Measurements from ENCODE around the gene WDR37. TPM values are rescaled to one million over a fixed set of nuclear protein-coding genes. Genes with fewer than 3 reads are reported as not detected.

Gene WDR37
- total and polyA plus RNA-seq, 10 donors = 8.4 to 60.6 (median 33.9) TPM

DNA sequence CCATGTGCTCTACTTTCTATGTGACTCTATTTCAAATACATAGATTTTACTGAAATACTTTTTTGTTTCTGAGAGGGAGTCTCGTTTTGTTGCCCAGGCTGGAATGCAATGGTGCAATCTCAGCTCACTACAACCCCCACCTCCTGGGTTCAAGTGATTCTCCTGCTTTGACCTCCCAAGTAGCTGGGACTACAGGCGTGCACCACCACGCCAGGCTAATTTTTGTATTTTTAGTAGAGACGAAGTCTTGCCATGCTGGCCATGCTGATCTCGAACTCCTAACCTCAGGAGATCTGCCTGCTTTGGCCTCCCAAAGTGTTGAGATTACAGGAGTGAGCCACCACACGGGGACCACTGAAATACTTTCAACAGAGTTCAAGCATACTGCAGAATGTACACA lies 10.8 kb upstream of the WDR37 start:
- intact Hi-C loops (cut with DNase I; ENCODE audit: low total_unique reads) = no loop called here
- H3K27me3 ChIP-seq (replicated peaks in 1 of 7) = no peaks in the 10 kb centered on the region
- WGBS, 5 donors = 73 to 87% (median 80%) methylated on average over 6 of the region's 6 CpGs
- H3K4me3 ChIP-seq = peak overlapping the region in 1 of 8 donors; percentile 64
- no peaks in the 10 kb centered on the region for H3K9me3 ChIP-seq
- peaks cover 32 to 78% (median 62%) of the 10 kb centered on the region in 6 donors for H3K4me1 ChIP-seq
- H3K36me3 ChIP-seq = peaks cover 0 to 31% (median 23%) of the 10 kb centered on the region in 6 donors
- peak overlapping the region in 7 of 8 donors; percentile 92 to 97 (median 94) for H3K27ac ChIP-seq
- no peak for DNase-seq
- TF ChIP-seq POLR2A (IDR thresholded peaks at IDR 0.05) (no peak), POLR2AphosphoS5 (IDR thresholded peaks at IDR 0.05) (no peak)
- TF ChIP-seq, protein P1, sequence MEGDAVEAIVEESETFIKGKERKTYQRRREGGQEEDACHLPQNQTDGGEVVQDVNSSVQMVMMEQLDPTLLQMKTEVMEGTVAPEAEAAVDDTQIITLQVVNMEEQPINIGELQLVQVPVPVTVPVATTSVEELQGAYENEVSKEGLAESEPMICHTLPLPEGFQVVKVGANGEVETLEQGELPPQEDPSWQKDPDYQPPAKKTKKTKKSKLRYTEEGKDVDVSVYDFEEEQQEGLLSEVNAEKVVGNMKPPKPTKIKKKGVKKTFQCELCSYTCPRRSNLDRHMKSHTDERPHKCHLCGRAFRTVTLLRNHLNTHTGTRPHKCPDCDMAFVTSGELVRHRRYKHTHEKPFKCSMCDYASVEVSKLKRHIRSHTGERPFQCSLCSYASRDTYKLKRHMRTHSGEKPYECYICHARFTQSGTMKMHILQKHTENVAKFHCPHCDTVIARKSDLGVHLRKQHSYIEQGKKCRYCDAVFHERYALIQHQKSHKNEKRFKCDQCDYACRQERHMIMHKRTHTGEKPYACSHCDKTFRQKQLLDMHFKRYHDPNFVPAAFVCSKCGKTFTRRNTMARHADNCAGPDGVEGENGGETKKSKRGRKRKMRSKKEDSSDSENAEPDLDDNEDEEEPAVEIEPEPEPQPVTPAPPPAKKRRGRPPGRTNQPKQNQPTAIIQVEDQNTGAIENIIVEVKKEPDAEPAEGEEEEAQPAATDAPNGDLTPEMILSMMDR (IDR thresholded peaks at IDR 0.05 in 8 of 11, conservative IDR thresholded peaks at IDR 0.05 in 3 of 11) = no peak

DNA sequence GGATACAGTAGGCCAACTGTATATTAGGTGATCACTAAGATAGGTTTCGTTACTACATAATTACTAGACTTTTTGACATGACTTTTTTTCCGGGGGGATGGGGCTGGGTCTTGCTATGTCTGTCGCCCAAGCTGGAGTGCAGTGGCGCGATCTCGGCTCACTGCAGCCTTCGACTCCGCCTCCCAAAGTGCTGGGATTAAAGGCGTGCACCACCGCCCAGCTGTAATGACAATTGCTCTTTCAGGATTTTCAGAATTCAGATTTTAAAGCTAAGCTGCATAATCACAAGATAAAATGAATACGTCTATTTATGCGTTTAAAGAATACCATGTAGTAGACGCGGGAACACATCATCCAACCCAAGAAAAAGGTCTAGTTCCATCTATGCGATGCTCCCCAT lies 8.2 kb upstream of the WDR37 start:
- Histone ChIP-seq H3K36me3 (peaks cover 0 to 30% (median 12%) of the 10 kb centered on the region in 6 donors), H3K27me3 (replicated peaks in 1 of 7) (no peaks in the 10 kb centered on the region), H3K27ac (peak overlapping the region; percentile 97 to 100 (median 98)), H3K4me1 (peaks cover 38 to 79% (median 64%) of the 10 kb centered on the region in 6 donors), H3K9me3 (no peaks in the 10 kb centered on the region), H3K4me3 (peak overlapping the region; percentile 54 to 91 (median 68))
- intact Hi-C loops (cut with DNase I; ENCODE audit: low total_unique reads) = no loop called here
- WGBS, 5 donors = 5 to 8% (median 7%) methylated on average over 15 of the region's 15 CpGs
- DNase-seq = no peak
- TF ChIP-seq POLR2A (IDR thresholded peaks at IDR 0.05) (no peak), POLR2AphosphoS5 (IDR thresholded peaks at IDR 0.05) (no peak)
- TF ChIP-seq, protein P1 (IDR thresholded peaks at IDR 0.05 in 8 of 11, conservative IDR thresholded peaks at IDR 0.05 in 3 of 11) = no peak

DNA sequence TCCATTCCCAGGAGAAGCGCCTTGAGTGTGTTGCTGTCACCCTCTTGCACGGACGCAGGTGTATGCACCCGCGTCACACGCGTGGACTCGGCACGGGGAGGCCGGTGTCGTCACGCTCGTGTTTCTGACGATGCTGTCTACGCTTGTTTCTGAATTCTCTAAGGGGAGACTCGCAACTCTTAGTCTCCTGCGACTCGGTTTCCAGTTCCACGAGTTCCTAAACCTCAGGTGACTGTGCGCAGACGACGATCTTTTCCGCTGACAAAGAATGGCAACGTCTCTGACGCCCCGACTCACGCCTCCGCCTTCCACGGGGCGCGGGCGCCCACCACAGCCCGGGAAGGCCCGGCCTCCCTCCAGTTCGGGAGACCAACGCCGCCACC lies 7.8 kb upstream of the WDR37 start:
- no peaks in the 10 kb centered on the region for H3K27me3 ChIP-seq (replicated peaks in 1 of 7)
- no peaks in the 10 kb centered on the region for H3K9me3 ChIP-seq
- 0 to 1% (median 0%) methylated on average over 36 to 37 of the region's 37 CpGs for WGBS, 5 donors
- no peak for TF ChIP-seq POLR2AphosphoS5 (IDR thresholded peaks at IDR 0.05)
- intact Hi-C loops (cut with DNase I; ENCODE audit: low total_unique reads) = no loop called here
- peak; percentile 92 for DNase-seq
- peaks cover 37 to 79% (median 64%) of the 10 kb centered on the region in 6 donors for H3K4me1 ChIP-seq
- H3K4me3 ChIP-seq = peak overlapping the region; percentile 54 to 91 (median 68)
- H3K27ac ChIP-seq = peak overlapping the region; percentile 97 to 100 (median 98)
- H3K36me3 ChIP-seq = peaks cover 0 to 30% (median 15%) of the 10 kb centered on the region in 6 donors

DNA sequence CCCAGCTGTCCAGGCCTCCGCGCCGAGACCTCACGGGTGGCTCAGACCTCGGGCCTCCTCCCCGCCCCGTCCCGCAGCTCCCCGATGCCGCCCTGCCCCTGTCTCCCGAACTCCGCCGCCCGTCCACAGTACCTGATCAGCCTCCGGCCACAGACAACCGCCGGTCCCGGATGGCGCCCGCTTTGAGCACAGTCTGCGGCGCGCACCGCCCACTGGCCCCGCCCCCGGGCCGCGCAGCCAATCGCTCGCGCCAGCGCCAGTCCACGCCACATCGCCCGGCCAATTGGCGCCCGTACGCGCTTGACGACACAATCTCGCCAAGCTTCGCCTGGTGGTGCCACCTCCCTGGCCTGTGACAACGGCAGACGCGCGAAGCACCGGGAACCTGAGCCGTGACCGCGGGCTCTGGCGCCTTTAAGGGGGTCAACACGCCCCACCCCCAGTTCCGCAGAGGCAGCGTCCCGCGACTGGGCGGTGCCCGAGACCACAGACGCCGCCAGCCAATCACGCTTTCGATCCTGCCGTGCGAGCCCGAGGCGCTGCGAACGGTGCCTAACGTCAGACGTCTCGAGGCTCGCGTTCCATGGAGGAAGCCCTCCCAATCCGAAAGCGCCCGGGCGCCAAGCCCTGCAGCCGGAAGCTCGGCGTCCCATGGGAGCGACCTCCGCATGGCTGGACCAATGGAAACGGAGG lies 7.3 kb upstream of the WDR37 start, which contains the start of gene IDI1:
TSS of gene IDI1 (minus strand) at position 388 of the 693 bp plus-strand sequence. CDS start at position 272, 116 bp downstream.
- H3K36me3 ChIP-seq = peaks cover 0 to 35% (median 20%) of the 10 kb centered on the region in 6 donors
- intact Hi-C loops (cut with DNase I; ENCODE audit: low total_unique reads) = no loop called here
- peak; percentile 99 for DNase-seq
- H3K4me3 ChIP-seq = peak within 1 kb of the TSS; percentile 54 to 91 (median 68)
- WGBS, 5 donors = 0 to 1% (median 1%) methylated on average over 20 to 83 of the region's 83 CpGs
- TF ChIP-seq POLR2AphosphoS5 (IDR thresholded peaks at IDR 0.05) = peak; percentile 98 to 99 (median 99)
- TF ChIP-seq, protein P1 (IDR thresholded peaks at IDR 0.05 in 8 of 11, conservative IDR thresholded peaks at IDR 0.05 in 3 of 11) = peak in 4 of 11 experiments; percentile 28 to 42 (median 36)
- TF ChIP-seq POLR2A (IDR thresholded peaks at IDR 0.05) = peak; percentile 83 to 97 (median 83)
- no peaks in the 10 kb centered on the region for H3K9me3 ChIP-seq
- H3K27me3 ChIP-seq (replicated peaks in 1 of 7) = no peaks in the 10 kb centered on the region
- H3K4me1 ChIP-seq = peaks cover 42 to 79% (median 66%) of the 10 kb centered on the region in 6 donors
- peak within 1 kb of the TSS; percentile 97 to 100 (median 98) for H3K27ac ChIP-seq
